HEK293 (cell line): ENCODE data around the gene TAAR9.

ENCODE experiments used
- CTCF ChIA-PET: fragments of 350-600 bp; formaldehyde crosslinking; extraction: SDS; loops from one replicate; lab custom pipeline; 2021; ENCODE audit warnings: antibody characterized with exemption; lab: Yijun Ruan, JAX
- POLR2A ChIA-PET: fragments of 300-600 bp; formaldehyde crosslinking; extraction: SDS; loops from one replicate; lab custom pipeline; 2020; ENCODE audit warnings: antibody characterized with exemption, inconsistent platforms; lab: Yijun Ruan, JAX
- H3K27ac ChIP-seq: fragments of 200-500 bp; sonication (Bioruptor generic); 2 replicates; pipeline ENCODE4 v1.5.1; 2014; ENCODE audit warnings: low read depth, low read length, control low read depth, inconsistent platforms; ENCODE audit errors: extremely low read depth
- H3K36me3 ChIP-seq, 2 experiments: fragments of 200-500 bp in 1 of 2; sonication (Bioruptor generic) in 1 of 2; 1 replicate in 1 of 2; 2 replicates in 1 of 2; pipeline ENCODE4 v1.5.1; 2014 to 2017; ENCODE audit warnings: inconsistent platforms in 2 of 2, low read length in 2 of 2; ENCODE audit not compliant: control insufficient read depth in 2 of 2, insufficient read depth in 1 of 2
- H3K4me1 ChIP-seq: fragments of 200-500 bp; sonication (Bioruptor generic); 2 replicates; pipeline ENCODE4 v1.5.1; 2014; ENCODE audit warnings: mild to moderate bottlenecking, low read length, inconsistent platforms; ENCODE audit not compliant: control insufficient read depth, insufficient read depth
- H3K4me3 ChIP-seq: 2 replicates; pipeline ENCODE4 v1.5.1; 2011; ENCODE audit warnings: low read depth, mild to moderate bottlenecking, control low read depth, low read length, moderate library complexity
- H3K9me3 ChIP-seq: fragments of 200-500 bp; sonication (Bioruptor generic); 2 replicates; pipeline ENCODE4 v1.5.1; 2014; ENCODE audit warnings: low read depth, low read length, inconsistent platforms; ENCODE audit not compliant: control insufficient read depth, insufficient read depth
- GLI2 ChIP-seq: fragments of 450-650 bp; formaldehyde crosslinking; IDR thresholded peaks from 2 replicates; pipeline ENCODE4; 2017; ENCODE audit warnings: missing biosample characterization, missing genetic modification characterization, low read depth, borderline replicate concordance
- KLF17 ChIP-seq: fragments of 450-650 bp; formaldehyde crosslinking; IDR thresholded peaks from 2 replicates; pipeline ENCODE4 v1.5.1; 2016; ENCODE audit warnings: missing biosample characterization, missing genetic modification characterization
- PRDM2 ChIP-seq: fragments of 450-650 bp; formaldehyde crosslinking; IDR thresholded peaks from 2 replicates; pipeline ENCODE4 v1.5.1; 2016; ENCODE audit warnings: missing biosample characterization, missing genetic modification characterization, borderline replicate concordance
- REST ChIP-seq: fragments of 450-650 bp; formaldehyde crosslinking; IDR thresholded peaks from 2 replicates; pipeline ENCODE4 v1.5.1; 2016; ENCODE audit warnings: missing biosample characterization, missing genetic modification characterization
- SALL2 ChIP-seq: fragments of 450-650 bp; formaldehyde crosslinking; IDR thresholded peaks from 2 replicates; pipeline ENCODE4 v1.5.0; 2017; ENCODE audit warnings: missing biosample characterization, mild to moderate bottlenecking, missing genetic modification characterization, borderline replicate concordance
- ZBTB7A ChIP-seq: fragments of 450-650 bp; formaldehyde crosslinking; IDR thresholded peaks from 2 replicates; pipeline ENCODE4 v1.5.1; 2016; ENCODE audit warnings: low read depth, missing biosample characterization, missing genetic modification characterization
- ZFP69B ChIP-seq: fragments of 450-650 bp; formaldehyde crosslinking; IDR thresholded peaks from 2 replicates; pipeline ENCODE4 v1.5.1; 2016; ENCODE audit warnings: missing biosample characterization, missing genetic modification characterization
- ZNF112 ChIP-seq: fragments of 450-650 bp; formaldehyde crosslinking; IDR thresholded peaks from 2 replicates; pipeline ENCODE4 v1.5.0; 2017; ENCODE audit warnings: missing biosample characterization, missing genetic modification characterization
- ZNF114 ChIP-seq: fragments of 450-650 bp; formaldehyde crosslinking; IDR thresholded peaks from 2 replicates; pipeline ENCODE4 v1.5.0; 2017; ENCODE audit warnings: missing biosample characterization, missing genetic modification characterization
- ZNF121 ChIP-seq: fragments of 450-650 bp; formaldehyde crosslinking; IDR thresholded peaks from 2 replicates; pipeline ENCODE4 v1.5.1; 2016; ENCODE audit warnings: missing biosample characterization, missing genetic modification characterization
- ZNF169 ChIP-seq: fragments of 450-650 bp; formaldehyde crosslinking; IDR thresholded peaks from 2 replicates; pipeline ENCODE4 v1.5.1; 2016; ENCODE audit warnings: missing biosample characterization, missing genetic modification characterization
- ZNF23 ChIP-seq: fragments of 450-650 bp; formaldehyde crosslinking; IDR thresholded peaks from 2 replicates; pipeline ENCODE4 v1.5.1; 2016; ENCODE audit warnings: missing biosample characterization, missing genetic modification characterization, borderline replicate concordance
- ZNF302 ChIP-seq: fragments of 450-650 bp; formaldehyde crosslinking; IDR thresholded peaks from 2 replicates; pipeline ENCODE4 v1.5.1; 2016; ENCODE audit warnings: missing biosample characterization, missing genetic modification characterization, low read depth
- ZNF335 ChIP-seq: fragments of 450-650 bp; formaldehyde crosslinking; conservative IDR thresholded peaks from 2 replicates; pipeline ENCODE4 v1.5.1; 2016; ENCODE audit warnings: missing biosample characterization, missing genetic modification characterization
- ZNF341 ChIP-seq: fragments of 450-650 bp; formaldehyde crosslinking; IDR thresholded peaks from 2 replicates; pipeline ENCODE4; 2016; ENCODE audit warnings: low read depth, missing biosample characterization, missing genetic modification characterization
- ZNF518A ChIP-seq: fragments of 450-650 bp; formaldehyde crosslinking; conservative IDR thresholded peaks from 2 replicates; pipeline ENCODE4 v1.5.1; 2016; ENCODE audit warnings: low read depth, missing biosample characterization, missing genetic modification characterization
- ZNF645 ChIP-seq: fragments of 450-650 bp; formaldehyde crosslinking; IDR thresholded peaks from 2 replicates; pipeline ENCODE4; 2016; ENCODE audit warnings: missing biosample characterization, missing genetic modification characterization
- ZNF791 ChIP-seq: fragments of 450-650 bp; formaldehyde crosslinking; IDR thresholded peaks from 2 replicates; pipeline ENCODE4 v1.5.1; 2016; ENCODE audit warnings: missing biosample characterization, missing genetic modification characterization

Gene TAAR9

DNA sequence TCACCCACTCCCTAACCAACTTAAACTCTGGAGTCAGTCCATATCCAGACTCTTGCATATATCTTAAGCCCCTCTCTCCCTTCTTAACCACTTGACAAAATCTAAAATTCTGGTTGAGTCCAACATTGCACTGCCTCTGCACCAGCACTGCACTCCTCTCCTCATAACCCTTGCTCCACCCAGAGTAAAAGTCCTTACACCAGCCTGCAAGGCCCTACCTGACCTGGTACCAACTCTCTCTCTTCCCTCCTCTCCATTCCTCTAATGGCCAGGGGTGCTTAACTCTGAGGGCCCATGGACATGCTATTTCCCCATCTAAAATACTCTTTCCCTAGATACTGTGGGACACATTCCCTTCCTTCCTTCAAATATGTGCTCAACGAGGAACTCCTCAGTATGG lies 46.2 kb upstream of the TAAR9 start:
- POLR2A ChIA-PET: no interaction called here
- no peaks in the 10 kb centered on the region for H3K4me1 ChIP-seq
- no peak overlapping the region for H3K27ac ChIP-seq
- no peak overlapping the region for H3K4me3 ChIP-seq
- peaks cover 6 to 28% of the 10 kb centered on the region in 2 experiments; a peak in 2 of 3 replicates for H3K36me3 ChIP-seq
- TF ChIP-seq ZNF302 (tag by site-specific recombination) (no peak), ZNF121 (tag by site-specific recombination) (no peak), ZNF114 (tag by site-specific recombination) (no peak), ZNF335 (tag by site-specific recombination) (no peak), ZFP69B (tag by site-specific recombination) (no peak), KLF17 (tag by site-specific recombination) (no peak), ZNF518A (tag by site-specific recombination) (no peak), ZNF645 (no peak), GLI2 (tag by site-specific recombination) (no peak), ZNF791 (no peak), ZNF169 (no peak), ZNF112 (tag by site-specific recombination) (no peak), ZNF341 (tag by site-specific recombination) (no peak), ZBTB7A (tag by site-specific recombination) (no peak)
- H3K9me3 ChIP-seq: no peaks in the 10 kb centered on the region
- CTCF ChIA-PET: interaction anchor here (0.6 to 5.9 kb wide), 4 partner anchors 7 to 212 kb away, joined by 3 to 43 read pairs (median 4); no protein-coding TSS in a partner anchor

- Histone ChIP-seq H3K9me3 (no peaks in the 10 kb centered on the region), H3K4me3 (no peak overlapping the region), H3K36me3 (peaks cover 0 to 47% of the 10 kb centered on the region in 2 experiments; a peak in 2 of 3 replicates), H3K27ac (no peak overlapping the region), H3K4me1 (no peaks in the 10 kb centered on the region)
- CTCF ChIA-PET: interaction anchor here (0.5 to 5.9 kb wide), 11 partner anchors 10 to 216 kb away, joined by 3 to 43 read pairs (median 3); no protein-coding TSS in a partner anchor
- POLR2A ChIA-PET: no interaction called here
- TF ChIP-seq REST (tag by site-specific recombination) (no peak), ZNF23 (no peak), SALL2 (no peak), PRDM2 (tag by site-specific recombination) (no peak)
Measured at GRCh38 chr6:132494954-132495353, 43.1 kb upstream of the TAAR9 start.
